Right lobe of liver (tissue), 6 donors: Measurements from ENCODE around the gene PTGER1. TPM values are rescaled to one million over a fixed set of nuclear protein-coding genes. Genes with fewer than 3 reads are reported as not detected.
"Not testable (repeated sequence)": the region's sequence is repeated elsewhere in the genome, so short reads cannot be mapped to it uniquely, and the experiment has no call there.

ENCODE experiments used
- ATAC-seq, 4 donors: fragments of 200-7000 bp; cut with Tn5 transposase; one replicate each; pipeline ENCODE4 v1.9.1; 2020; ENCODE audit warnings: mild to moderate bottlenecking in 4 of 4, moderate library complexity in 4 of 4
- DNase-seq, 3 donors: peaks; one replicate each; pipeline ENCODE4 v3.0.0-alpha.2; 2020
- H3K27ac ChIP-seq, 3 donors: fragments of 200-600 bp; one replicate each; pipeline ENCODE4 v1.8.0; 2022
- H3K27me3 ChIP-seq, 2 donors: fragments of 200-600 bp; one replicate each; pipeline ENCODE4 v1.8.0; 2022
- H3K36me3 ChIP-seq, 4 donors: fragments of 200-600 bp; sonication (generic) in 1 of 4; one replicate each; pipeline versions ENCODE4 v1.5.1 to v1.8.0; 2017 to 2022; ENCODE audit warnings: control low read depth in 1 of 4
- H3K4me1 ChIP-seq, 4 donors: fragments of 200-600 bp; sonication (generic) in 1 of 4; one replicate each; pipeline versions ENCODE4 v1.5.1 to v1.8.0; 2017 to 2022; ENCODE audit warnings: control low read depth in 1 of 4
- H3K4me3 ChIP-seq, 3 donors: fragments of 200-600 bp; one replicate each; pipeline ENCODE4 v1.8.0; 2022
- H3K9me3 ChIP-seq, 4 donors: fragments of 200-600 bp; sonication (generic) in 1 of 4; one replicate each; pipeline versions ENCODE4 v1.5.1 to v1.8.0; 2017 to 2022; ENCODE audit warnings: control low read depth in 1 of 4
- POLR2A ChIP-seq: fragments of 450-650 bp; IDR thresholded peaks from one replicate; pipeline ENCODE4 v1.6.1; 2017; ENCODE audit warnings: antibody characterized with exemption, mild to moderate bottlenecking
- WGBS: methylation state at CpG from one replicate; pipeline ENCODE4 v1.1.6; 2018; ENCODE audit warnings: low coverage, low lambda C conversion rate; ENCODE audit not compliant: insufficient coverage; ENCODE audit errors: missing lambda C conversion rate; 5-methylcytosine and 5-hydroxymethylcytosine counted together
- intact Hi-C, 2 donors: fragments of 100-400 bp; cut with DNase I; formaldehyde crosslinking; loops; one replicate each; pipeline versions ENCODE4 v1.11.2 to v1.14.1; 2022
- total RNA-seq, 6 experiments: library from RNA; depleted of rRNA in 2 of 6; stranded (reverse); fragments of >200 nt in 2 of 6; fragmentation: NEBNext Ultra II Directional in 3 of 6; extraction: Animal tissue kit (Norgen Biotek cat#: 25700) in 3 of 6; gene quantifications; one replicate each; pipeline versions ENCODE4 v1.1.0 to v1.2.4, GENCODE V29; 2016 to 2023
- TF ChIP-seq, protein P1 (sequence below), 4 donors: fragments of 200-600 bp in 3 of 4; fragments of 450-650 bp in 1 of 4; IDR thresholded peaks; one replicate each; pipeline versions ENCODE4 v1.5.1 to v1.8.0; 2016 to 2022; ENCODE audit warnings: antibody characterized with exemption in 4 of 4, mild to moderate bottlenecking in 2 of 4
- donor health status: DM: no; HTN: yes; CAD: no.
- donor health status: DM: no; HTN: no; CAD: no.
- donor health status: DM: no; HTN: no; CAD: no.
- donor health status: DM: no; HTN: yes; CAD: no.
- donor health status: DM: no; HTN: yes; CAD: no.

Gene PTGER1
- total RNA-seq, 6 experiments from 2014 or later, result 0.16 to 0.32 (median 0.29) TPM; not detected in 2

DNA sequence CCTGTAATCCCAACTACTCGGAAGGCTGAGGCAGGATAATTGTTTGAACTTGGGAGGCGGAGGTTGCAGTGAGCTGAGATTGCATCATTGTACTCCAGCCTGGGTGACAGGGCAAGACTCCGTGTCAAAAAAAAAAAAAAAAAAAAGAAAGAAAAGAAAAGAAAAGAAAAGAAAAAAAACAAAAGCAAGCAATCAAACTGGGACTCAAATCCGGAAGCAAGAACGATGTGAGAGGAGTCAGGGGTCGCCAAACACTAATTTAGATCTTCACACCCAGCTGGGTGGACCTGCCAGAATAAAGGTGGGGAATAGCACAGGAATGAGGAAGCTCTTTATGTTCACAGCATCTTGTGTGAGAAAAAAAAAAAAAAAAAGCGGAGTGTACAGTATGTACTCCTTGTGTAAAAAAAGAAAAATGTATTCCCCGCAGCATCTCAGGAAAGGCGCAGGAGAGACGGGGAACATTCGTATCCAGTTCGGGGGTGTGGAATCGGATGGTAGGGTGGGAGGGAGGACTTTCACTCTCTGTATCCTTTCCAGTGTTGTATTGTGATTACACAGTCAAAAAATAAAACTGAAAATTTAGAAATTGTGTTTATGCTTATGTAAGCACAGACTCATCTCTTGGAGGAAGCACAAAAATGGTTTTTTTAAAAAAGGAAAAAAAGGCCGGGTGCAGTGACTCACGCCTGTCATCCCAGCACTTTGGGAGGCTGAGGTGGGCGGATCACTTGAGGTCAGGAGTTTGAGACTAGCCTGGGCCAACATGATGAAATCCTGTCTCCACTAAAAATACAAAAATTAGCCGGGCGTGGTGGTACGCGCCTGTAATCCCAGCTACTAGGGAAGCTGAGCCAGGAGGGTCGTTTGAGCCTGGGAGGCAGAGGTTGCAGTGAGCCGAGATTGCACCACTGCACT lies 35.4 kb upstream of the PTGER1 start:
- Histone ChIP-seq H3K36me3 (peaks cover 0 to 16% (median 7%) of the 10 kb centered on the region in 4 donors), H3K27ac (peak overlapping the region in 2 of 3 donors; percentile 47 to 73), H3K4me1 (peaks cover 0 to 56% (median 21%) of the 10 kb centered on the region in 4 donors), H3K27me3 (no peaks in the 10 kb centered on the region), H3K9me3 (no peaks in the 10 kb centered on the region), H3K4me3 (no peak overlapping the region)
- ATAC-seq (peak; percentile 4 to 46 (median 36)), DNase-seq (no peak)
- intact Hi-C loops, result no loop called here
- TF ChIP-seq, protein P1, sequence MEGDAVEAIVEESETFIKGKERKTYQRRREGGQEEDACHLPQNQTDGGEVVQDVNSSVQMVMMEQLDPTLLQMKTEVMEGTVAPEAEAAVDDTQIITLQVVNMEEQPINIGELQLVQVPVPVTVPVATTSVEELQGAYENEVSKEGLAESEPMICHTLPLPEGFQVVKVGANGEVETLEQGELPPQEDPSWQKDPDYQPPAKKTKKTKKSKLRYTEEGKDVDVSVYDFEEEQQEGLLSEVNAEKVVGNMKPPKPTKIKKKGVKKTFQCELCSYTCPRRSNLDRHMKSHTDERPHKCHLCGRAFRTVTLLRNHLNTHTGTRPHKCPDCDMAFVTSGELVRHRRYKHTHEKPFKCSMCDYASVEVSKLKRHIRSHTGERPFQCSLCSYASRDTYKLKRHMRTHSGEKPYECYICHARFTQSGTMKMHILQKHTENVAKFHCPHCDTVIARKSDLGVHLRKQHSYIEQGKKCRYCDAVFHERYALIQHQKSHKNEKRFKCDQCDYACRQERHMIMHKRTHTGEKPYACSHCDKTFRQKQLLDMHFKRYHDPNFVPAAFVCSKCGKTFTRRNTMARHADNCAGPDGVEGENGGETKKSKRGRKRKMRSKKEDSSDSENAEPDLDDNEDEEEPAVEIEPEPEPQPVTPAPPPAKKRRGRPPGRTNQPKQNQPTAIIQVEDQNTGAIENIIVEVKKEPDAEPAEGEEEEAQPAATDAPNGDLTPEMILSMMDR (IDR thresholded peaks at IDR 0.05), result no peak
- TF ChIP-seq POLR2A, result no peak
- WGBS, result 24% methylated on average over 22 of the region's 22 CpGs

DNA sequence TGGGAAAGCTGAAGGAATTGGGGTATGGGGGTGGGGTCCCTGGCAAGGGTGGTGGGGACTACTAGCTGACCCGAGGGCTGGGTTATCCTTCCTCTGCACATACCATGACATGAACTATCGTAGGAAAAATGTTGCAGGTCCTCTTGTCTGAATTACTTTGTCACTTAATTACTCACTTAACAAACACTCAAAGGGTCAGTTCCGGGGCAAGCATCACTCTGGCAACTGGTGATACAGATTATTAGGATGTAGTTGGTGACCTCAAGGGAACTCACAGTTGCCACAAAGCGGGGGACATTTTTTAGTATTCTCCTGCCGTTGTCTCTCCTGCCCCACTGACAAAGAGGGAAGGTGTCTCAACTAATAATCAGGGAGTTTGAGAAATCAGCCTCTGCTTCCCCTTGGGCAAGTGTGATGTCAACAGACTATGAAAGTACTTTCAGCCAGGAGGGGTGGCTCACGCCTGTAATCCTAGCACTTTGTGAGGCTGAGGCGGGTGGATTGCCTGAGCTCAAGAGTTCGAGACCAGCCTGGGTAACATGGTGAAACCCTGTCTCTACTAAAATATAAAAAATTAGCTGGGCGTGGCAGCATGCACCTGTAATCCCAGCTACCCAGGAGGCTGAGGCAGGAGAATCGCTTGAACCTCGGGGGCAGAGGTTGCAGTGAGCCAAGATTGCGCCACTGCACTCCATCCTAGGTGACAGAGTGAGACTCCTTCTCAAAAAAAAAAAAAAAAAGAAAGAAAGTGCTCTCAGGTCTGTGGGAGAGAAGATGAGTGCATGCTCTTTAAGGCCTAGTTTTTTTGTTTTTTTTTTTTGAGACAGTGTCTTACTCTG lies 32.8 kb upstream of the PTGER1 start:
- no peak for DNase-seq
- ATAC-seq, result peak in 1 of 4 donors; percentile 7
- no peak overlapping the region for H3K4me3 ChIP-seq
- TF ChIP-seq, protein P1 (IDR thresholded peaks at IDR 0.05), result no peak
- no peak for TF ChIP-seq POLR2A
- intact Hi-C loops, result loop anchor here in 1 of 2 donors (10.0 kb wide), 1 partner anchor 47 kb away; no protein-coding TSS in a partner anchor
- WGBS, result 39% methylated on average over 8 of the region's 12 CpGs
- peaks cover 0 to 33% (median 8%) of the 10 kb centered on the region in 4 donors for H3K4me1 ChIP-seq
- H3K9me3 ChIP-seq, result no peaks in the 10 kb centered on the region
- H3K27me3 ChIP-seq, result no peaks in the 10 kb centered on the region
- H3K27ac ChIP-seq, result no peak overlapping the region
- H3K36me3 ChIP-seq, result no peaks in the 10 kb centered on the region

DNA sequence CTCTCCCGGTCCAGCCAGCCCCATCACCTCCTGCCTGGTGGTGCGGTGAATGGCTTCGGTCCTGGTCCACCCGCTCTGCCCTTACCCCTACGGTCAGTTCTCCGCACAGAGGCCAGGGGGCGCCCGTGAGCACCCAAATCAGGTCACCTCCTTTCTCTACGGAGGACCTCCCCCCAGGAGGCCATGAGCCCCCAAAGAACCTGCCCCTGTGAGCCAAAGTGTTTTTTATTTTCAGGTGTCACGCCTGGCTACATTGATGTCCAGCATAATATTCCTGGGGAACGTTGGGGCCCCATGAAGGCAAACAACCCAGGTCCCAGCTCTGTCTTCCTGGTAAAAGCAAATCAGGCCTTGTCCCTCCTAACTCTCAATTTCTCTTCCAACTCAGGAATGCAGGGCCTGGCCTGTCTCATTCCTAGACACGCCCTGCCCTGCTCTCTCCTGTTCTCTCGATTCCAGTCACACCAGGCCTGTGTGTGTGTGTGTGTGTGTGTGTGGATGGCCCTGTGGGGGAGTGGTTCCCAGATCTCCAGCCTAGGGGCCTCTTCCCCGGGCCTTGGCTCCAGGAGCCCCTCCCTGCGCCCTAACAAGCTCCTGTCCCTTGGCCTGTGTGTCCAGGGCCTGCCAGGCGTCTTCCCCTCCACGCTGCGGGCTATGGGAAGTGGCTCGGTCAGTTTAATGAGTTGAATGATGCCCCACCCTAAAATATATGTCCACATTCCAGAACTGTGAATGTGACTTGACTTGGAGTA lies 30.5 kb upstream of the PTGER1 start:
- Histone ChIP-seq H3K4me1 (peaks cover 0 to 21% (median 6%) of the 10 kb centered on the region in 4 donors), H3K4me3 (no peak overlapping the region), H3K36me3 (no peaks in the 10 kb centered on the region), H3K27me3 (no peaks in the 10 kb centered on the region), H3K9me3 (no peaks in the 10 kb centered on the region), H3K27ac (no peak overlapping the region)
- 46% methylated on average over 16 of the region's 19 CpGs for WGBS
- DNase-seq (peak in 1 of 3 donors; percentile 58), ATAC-seq (peak; percentile 43 to 65 (median 52))
- intact Hi-C loops, result loop anchor here in 1 of 2 donors (10.0 kb wide), 1 partner anchor 49 kb away; no protein-coding TSS in a partner anchor
- TF ChIP-seq POLR2A, result no peak
- TF ChIP-seq, protein P1 (IDR thresholded peaks at IDR 0.05), result peak; percentile 41 to 64 (median 58)

DNA sequence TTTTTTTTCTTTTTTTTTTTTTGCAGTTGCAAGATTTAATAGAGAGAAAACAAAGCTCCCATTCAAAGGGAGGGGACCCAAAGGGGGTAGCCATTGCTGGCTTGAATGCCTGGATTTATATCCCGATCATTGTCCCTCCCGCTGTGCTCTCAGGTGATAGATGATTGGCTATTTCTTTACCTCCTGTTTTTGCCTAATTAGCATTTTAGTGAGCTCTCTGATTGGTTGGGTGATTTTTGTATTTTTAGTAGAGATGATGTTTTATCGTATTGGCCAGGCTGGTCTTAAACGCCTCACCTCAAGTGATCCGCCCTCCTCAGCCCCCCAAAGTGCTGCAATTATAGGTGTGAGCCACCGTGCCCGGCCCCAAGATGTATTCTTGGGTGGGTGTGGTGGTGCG lies 29.4 kb upstream of the PTGER1 start:
- not testable (repeated sequence) for DNase-seq, H3K27me3 ChIP-seq, ATAC-seq, H3K4me3 ChIP-seq, H3K9me3 ChIP-seq, H3K27ac ChIP-seq, H3K36me3 ChIP-seq
- intact Hi-C loops, result loop anchor here in 1 of 2 donors (10.0 kb wide), 1 partner anchor 50 kb away; no protein-coding TSS in a partner anchor
- 89% methylated on average over 8 of the region's 8 CpGs for whole genome bisulfite sequencing
- peaks cover 0 to 13% (median 4%) of the 10 kb centered on the region in 4 donors for H3K4me1 ChIP-seq
